Neural crest cell (in vitro differentiated cells): ENCODE data around the gene GPD2. TPM values are rescaled to one million over a fixed set of nuclear protein-coding genes. Genes with fewer than 3 reads are reported as not detected.

ENCODE experiments used
- DNase-seq: peaks from one replicate; pipeline ENCODE4 v3.0.0; 2021; ENCODE audit warnings: low read depth, mixed read lengths, low spot score
- H3K27ac Mint-ChIP-seq: one replicate; pipeline ENCODE4 v1.8.0; 2021; ENCODE audit warnings: mild to moderate bottlenecking, mixed read lengths; ENCODE audit not compliant: unreplicated experiment
- H3K27me3 Mint-ChIP-seq: 2 replicates; pipeline ENCODE4 v1.8.0; 2021; ENCODE audit warnings: low read depth, mild to moderate bottlenecking, mixed read lengths
- H3K36me3 Mint-ChIP-seq: 2 replicates; pipeline ENCODE4 v1.8.0; 2021; ENCODE audit warnings: low read depth, mild to moderate bottlenecking, mixed read lengths
- H3K4me1 Mint-ChIP-seq: 2 replicates; pipeline ENCODE4 v1.8.0; 2021; ENCODE audit warnings: mixed read lengths
- H3K4me3 Mint-ChIP-seq: one replicate; pipeline ENCODE4 v1.8.0; 2021; ENCODE audit warnings: mild to moderate bottlenecking, mixed read lengths
- H3K9me3 Mint-ChIP-seq: 2 replicates; pipeline ENCODE4 v1.8.0; 2021; ENCODE audit warnings: mixed read lengths
- CTCF ChIP-seq: fragments of 200-600 bp; sonication (generic); conservative IDR thresholded peaks from 2 replicates; pipeline ENCODE4 v1.5.0; 2021; ENCODE audit warnings: antibody characterized with exemption, mild to moderate bottlenecking
- total RNA-seq: library from RNA; stranded (reverse); gene quantifications from 2 replicates; pipeline ENCODE4 v1.2.1, GENCODE V29; 2021

The GPD2 gene
- total RNA-seq, 1 donor from 2014 or later, result 54.4 TPM

DNA sequence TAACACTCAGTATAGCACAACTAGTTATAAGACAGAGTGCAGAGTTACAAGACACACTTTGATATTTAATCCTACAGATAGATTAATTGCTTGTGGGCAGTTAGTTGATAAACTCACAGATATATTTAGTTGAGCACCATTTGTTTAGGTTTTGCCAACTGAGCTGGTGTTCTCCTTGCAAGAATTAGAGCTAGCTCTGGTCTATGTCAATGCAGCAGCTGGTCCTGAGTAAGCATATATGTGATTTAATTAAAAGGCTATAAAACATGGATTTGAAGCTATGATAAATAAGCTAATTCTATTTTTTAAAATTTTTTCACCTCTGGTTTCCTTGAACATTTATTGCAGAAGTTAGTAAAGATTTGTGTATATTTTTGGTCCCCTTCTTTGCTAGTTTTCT lies 35.6 kb downstream of the GPD2 start:
- Mint-ChIP-seq H3K9me3 (no peaks in the 10 kb centered on the region), H3K36me3 (peaks cover 11% of the 10 kb centered on the region), H3K27ac (no peak overlapping the region), H3K4me1 (peaks cover 46% of the 10 kb centered on the region), H3K27me3 (no peaks in the 10 kb centered on the region), H3K4me3 (no peak overlapping the region)
- no peak for TF ChIP-seq CTCF
- no peak for DNase-seq

GRCh38 chr2:156472686-156473085 lies 36.5 kb downstream of the GPD2 start:
- no peak overlapping the region for H3K4me3 Mint-ChIP-seq
- no peak overlapping the region for H3K27ac Mint-ChIP-seq
- TF ChIP-seq CTCF, result no peak
- DNase-seq, result no peak
- H3K4me1 Mint-ChIP-seq, result peaks cover 38% of the 10 kb centered on the region
- no peaks in the 10 kb centered on the region for H3K27me3 Mint-ChIP-seq
- no peaks in the 10 kb centered on the region for H3K9me3 Mint-ChIP-seq
- H3K36me3 Mint-ChIP-seq, result peaks cover 13% of the 10 kb centered on the region

DNA sequence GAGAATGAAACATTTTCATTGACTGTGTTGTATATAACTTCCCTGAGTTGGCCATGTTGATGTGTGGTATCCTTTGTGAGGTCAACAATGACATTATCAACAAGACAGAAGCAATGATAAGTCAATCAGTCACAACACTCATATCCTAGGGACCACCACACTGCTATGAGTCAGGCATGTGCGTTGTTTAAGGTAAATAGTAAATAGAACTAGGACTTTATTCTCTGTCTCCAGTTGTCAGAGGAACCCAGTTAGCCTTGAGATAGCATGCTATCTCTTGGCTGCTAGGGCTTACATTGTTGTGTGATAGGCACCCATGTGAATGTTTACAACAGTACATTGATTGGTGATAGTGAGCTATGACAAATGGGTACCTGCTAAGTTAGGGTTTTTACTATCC lies 37.3 kb downstream of the GPD2 start:
- Mint-ChIP-seq H3K4me1 (peaks cover 31% of the 10 kb centered on the region), H3K4me3 (no peak overlapping the region), H3K36me3 (peaks cover 9% of the 10 kb centered on the region), H3K9me3 (no peaks in the 10 kb centered on the region), H3K27ac (no peak overlapping the region), H3K27me3 (no peaks in the 10 kb centered on the region)
- DNase-seq, result no peak
- no peak for TF ChIP-seq CTCF

- H3K27ac Mint-ChIP-seq, result no peak overlapping the region
- H3K4me1 Mint-ChIP-seq, result peaks cover 30% of the 10 kb centered on the region
- TF ChIP-seq CTCF, result no peak
- no peaks in the 10 kb centered on the region for H3K27me3 Mint-ChIP-seq
- H3K9me3 Mint-ChIP-seq, result no peaks in the 10 kb centered on the region
- H3K4me3 Mint-ChIP-seq, result no peak overlapping the region
- no peak for DNase-seq
- peaks cover 10% of the 10 kb centered on the region for H3K36me3 Mint-ChIP-seq
Measured at GRCh38 chr2:156474401-156474800, 38.2 kb downstream of the GPD2 start.

DNA sequence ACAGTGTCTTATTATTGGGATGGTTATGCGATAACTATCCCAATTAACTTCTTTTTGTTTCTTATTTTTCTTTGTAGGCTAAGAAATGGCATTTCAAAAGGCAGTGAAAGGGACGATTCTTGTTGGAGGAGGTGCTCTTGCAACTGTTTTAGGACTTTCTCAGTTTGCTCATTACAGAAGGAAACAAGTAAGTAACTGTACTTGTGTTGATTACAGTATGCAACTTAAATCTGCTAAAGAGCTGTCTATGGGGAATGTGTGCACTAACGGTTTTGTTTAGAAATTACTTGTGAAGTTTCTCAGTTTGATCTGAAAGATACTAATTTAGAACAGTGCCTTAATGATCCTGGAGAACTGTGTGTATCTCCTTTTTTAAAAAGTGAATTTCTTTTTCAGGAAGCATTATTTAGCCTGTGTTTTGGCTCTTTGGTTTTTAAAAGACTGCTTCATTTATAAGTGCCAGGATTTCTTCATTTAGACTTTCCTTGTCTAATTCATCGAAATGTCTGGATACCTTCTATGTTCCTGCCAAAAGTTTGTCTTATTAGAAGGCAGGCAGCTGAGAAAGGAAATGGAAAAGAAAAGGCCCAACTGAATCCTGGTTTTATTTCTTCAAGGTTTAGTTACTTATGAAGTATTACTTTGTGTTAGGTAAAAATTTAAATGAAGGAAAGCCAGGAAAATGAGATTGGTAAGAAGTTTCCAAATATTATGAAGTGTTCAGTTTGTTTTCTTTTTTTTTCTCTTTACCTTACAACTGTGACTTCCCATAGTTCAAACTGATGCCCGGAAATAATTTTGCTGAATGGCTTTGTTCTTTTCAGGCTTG lies 40.1 kb downstream of the GPD2 start:
- H3K27ac Mint-ChIP-seq, result peak overlapping the region; percentile 44
- peaks cover 18% of the 10 kb centered on the region for H3K4me1 Mint-ChIP-seq
- DNase-seq, result no peak
- H3K27me3 Mint-ChIP-seq, result no peaks in the 10 kb centered on the region
- peaks cover 10% of the 10 kb centered on the region for H3K36me3 Mint-ChIP-seq
- no peaks in the 10 kb centered on the region for H3K9me3 Mint-ChIP-seq
- no peak overlapping the region for H3K4me3 Mint-ChIP-seq
- no peak for TF ChIP-seq CTCF
